HG03135 (cell line): ENCODE results near the gene TAF1.
A peak's percentile ranks its signal among the peaks of the same experiment; 100 is the strongest.
"Not testable (repeated sequence)": the region's sequence is repeated elsewhere in the genome, so short reads cannot be mapped to it uniquely, and the experiment has no call there.

Source experiments
- ATAC-seq: cut with Tn5 transposase; IDR thresholded peaks from one replicate; pipeline ENCODE4 v1.9.1; 2021; ENCODE audit warnings: mild to moderate bottlenecking, moderate library complexity; ENCODE audit not compliant: unreplicated experiment

TAF1 gene

GRCh38 chrX:71365875-71366673 is at the start of gene TAF1:
Gene TAF1 (plus strand): TSS chrX:71366357. CDS start chrX:71366375, 18 bp downstream.
- ATAC-seq, result peak; percentile 89

- ATAC-seq, result not testable (repeated sequence)
Measured at GRCh38 chrX:71316959-71317358, 49.2 kb upstream of the TAF1 start.

- no peak for ATAC-seq
Measured at GRCh38 chrX:71320126-71320525, 46.0 kb upstream of the TAF1 start.

GRCh38 chrX:71321731-71322130 is 44.4 kb upstream of the TAF1 start:
- no peak for ATAC-seq

GRCh38 chrX:71324452-71324851 is 41.7 kb upstream of the TAF1 start:
- not testable (repeated sequence) for ATAC-seq

GRCh38 chrX:71326394-71326793 is 39.8 kb upstream of the TAF1 start:
- ATAC-seq, result no peak

- ATAC-seq, result not testable (repeated sequence)
Measured at GRCh38 chrX:71349151-71349665, 16.9 kb upstream of the TAF1 start.

GRCh38 chrX:71349867-71350266 is 16.3 kb upstream of the TAF1 start:
- not testable (repeated sequence) for ATAC-seq

- not testable (repeated sequence) for ATAC-seq
Measured at GRCh38 chrX:71352439-71352838, 13.7 kb upstream of the TAF1 start.

GRCh38 chrX:71364221-71364620 is 1.9 kb upstream of the TAF1 start:
- no peak for ATAC-seq

- peak; percentile 3 for ATAC-seq
Measured at GRCh38 chrX:71365356-71365874, 742 bp upstream of the TAF1 start.

- ATAC-seq, result peak; percentile 8
Measured at GRCh38 chrX:71366674-71367256, 608 bp downstream of the TAF1 start.

GRCh38 chrX:71367396-71367795 is 1.2 kb downstream of the TAF1 start:
- no peak for ATAC-seq

- ATAC-seq, result no peak
Measured at GRCh38 chrX:71372388-71372787, 6.2 kb downstream of the TAF1 start.

- no peak for ATAC-seq
Measured at GRCh38 chrX:71378732-71379131, 12.6 kb downstream of the TAF1 start.

- not testable (repeated sequence) for ATAC-seq
Measured at GRCh38 chrX:71391725-71392124, 25.6 kb downstream of the TAF1 start.

- ATAC-seq, result no peak
Measured at GRCh38 chrX:71393919-71394318, 27.8 kb downstream of the TAF1 start.

- no peak for ATAC-seq
Measured at GRCh38 chrX:71396576-71396975, 30.4 kb downstream of the TAF1 start.

- no peak for ATAC-seq
Measured at GRCh38 chrX:71400710-71401109, 34.6 kb downstream of the TAF1 start.

GRCh38 chrX:71416260-71416659 is 50.1 kb downstream of the TAF1 start:
- not testable (repeated sequence) for ATAC-seq

GRCh38 chrX:71420686-71421085 is 54.5 kb downstream of the TAF1 start:
- ATAC-seq, result no peak

GRCh38 chrX:71432733-71433132 is 66.6 kb downstream of the TAF1 start:
- ATAC-seq, result no peak
